WI38 (cell line): Measurements from ENCODE around the gene DOCK10.

ENCODE experiments used
- H3K4me3 ChIP-seq: 2 replicates; pipeline ENCODE4 v1.5.1; 2011; ENCODE audit warnings: low read depth, mild to moderate bottlenecking, control low read depth, low read length
- CTCF ChIP-seq: IDR thresholded peaks from 2 replicates; pipeline ENCODE4 v1.5.1; 2012; ENCODE audit warnings: low read depth, mild to moderate bottlenecking, control low read depth, low read length

The DOCK10 gene

GRCh38 chr2:224883172-224883516 is 159.1 kb downstream of the DOCK10 start:
- no peak overlapping the region for H3K4me3 ChIP-seq

GRCh38 chr2:224882291-224883171 is 159.7 kb downstream of the DOCK10 start:
- TF ChIP-seq CTCF: no peak
- H3K4me3 ChIP-seq: no peak overlapping the region

More at GRCh38 chr2:224883172-224883516, 159.1 kb downstream of the DOCK10 start:
- TF ChIP-seq CTCF: no peak

GRCh38 chr2:224881846-224882245 is 160.4 kb downstream of the DOCK10 start:
- no peak for TF ChIP-seq CTCF
- H3K4me3 ChIP-seq: no peak overlapping the region

- no peak for TF ChIP-seq CTCF
- no peak overlapping the region for H3K4me3 ChIP-seq
Measured at GRCh38 chr2:224876522-224876921, 165.7 kb downstream of the DOCK10 start.

- H3K4me3 ChIP-seq: no peak overlapping the region
- TF ChIP-seq CTCF: no peak
Measured at GRCh38 chr2:224875841-224876240, 166.4 kb downstream of the DOCK10 start.

GRCh38 chr2:224875153-224875552 is 167.1 kb downstream of the DOCK10 start:
- no peak overlapping the region for H3K4me3 ChIP-seq
- TF ChIP-seq CTCF: no peak

- no peak for TF ChIP-seq CTCF
- H3K4me3 ChIP-seq: no peak overlapping the region
Measured at GRCh38 chr2:224871813-224872212, 170.5 kb downstream of the DOCK10 start.
